Renal pelvis (tissue), 4 donors: ENCODE measurements around the gene ITSN2. TPM values are rescaled to one million over a fixed set of nuclear protein-coding genes. Genes with fewer than 3 reads are reported as not detected.

ENCODE experiments used
- DNase-seq: peaks from one replicate; pipeline ENCODE4 v3.0.0-alpha.2; 2013
- polyA plus RNA-seq, 3 donors: library from polyadenylated mRNA; unstranded; fragments of 120-200 nt; gene quantifications; one replicate each; pipeline ENCODE4 v1.2.1, GENCODE V29; 2013; ENCODE audit not compliant: insufficient read length in 3 of 3

ITSN2 gene
- polyA plus RNA-seq, 3 donors, result 23.6 to 33.4 (median 25.0) TPM

DNA sequence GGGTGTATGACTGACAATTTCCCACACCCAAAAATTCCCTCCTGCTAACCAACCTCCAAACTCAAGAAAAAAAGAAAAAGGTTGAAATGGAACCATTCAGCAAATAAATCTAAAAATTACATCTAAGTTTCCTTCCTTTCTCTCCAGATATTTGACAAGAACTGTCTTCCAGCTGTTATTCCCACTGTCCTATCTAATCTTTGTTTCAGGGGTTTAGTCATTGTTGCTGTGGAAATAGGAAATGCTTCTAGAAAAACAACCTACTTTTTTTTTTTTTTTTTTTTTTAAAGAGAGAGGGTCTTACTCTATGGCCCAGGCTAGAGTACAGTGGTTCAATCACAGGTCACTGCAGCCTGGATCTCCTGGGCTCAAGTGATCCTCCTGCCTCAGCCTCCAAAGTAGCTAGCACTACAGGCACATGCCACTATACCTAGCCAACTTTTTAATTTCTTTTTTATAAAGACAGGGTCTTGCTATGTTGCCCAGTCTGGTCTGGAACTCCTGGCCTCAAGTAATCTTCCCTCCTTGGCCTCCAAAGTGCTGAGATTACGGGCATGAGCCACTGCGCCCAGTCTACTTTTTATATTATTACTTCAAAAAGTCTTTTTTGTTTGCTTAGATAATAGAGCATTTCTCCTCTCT, 88.1 kb downstream of the ITSN2 start:
- no peak for DNase-seq

DNA sequence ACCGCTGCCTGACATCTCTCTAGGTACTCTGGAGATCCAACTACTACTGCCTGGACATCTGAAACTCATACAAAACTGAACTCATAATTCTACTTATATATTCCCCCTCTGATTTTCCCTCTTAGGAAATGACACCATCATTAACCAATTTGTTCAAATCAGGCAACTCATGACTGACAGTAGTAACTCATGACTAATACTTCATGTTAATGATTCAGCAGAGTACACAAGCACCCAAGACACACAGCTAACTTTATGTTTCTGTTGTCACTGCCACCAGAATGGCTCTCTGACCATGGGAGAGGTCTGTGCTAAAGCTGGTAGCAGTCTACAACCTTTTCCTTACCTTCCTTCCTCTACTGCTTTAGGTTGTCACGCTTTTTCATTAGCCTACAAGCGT, 91.1 kb downstream of the ITSN2 start:
- DNase-seq, result no peak

DNA sequence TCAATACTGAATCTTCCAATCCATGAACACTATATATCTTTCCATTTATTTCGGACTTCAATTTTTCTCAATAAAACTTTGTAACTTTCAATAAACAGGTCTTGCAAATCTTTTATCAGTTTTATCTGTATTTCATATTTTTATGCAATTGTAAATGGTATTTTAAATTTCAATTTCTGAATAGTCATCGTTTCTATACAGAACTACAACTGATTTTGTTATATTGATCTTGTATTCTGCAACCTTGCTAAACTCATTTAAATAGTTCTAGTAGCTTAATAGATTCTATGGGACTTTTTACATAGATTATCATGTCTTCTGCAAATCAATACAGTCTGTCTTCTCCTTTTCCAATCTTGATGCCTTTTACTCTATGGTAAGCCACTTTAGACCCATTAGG, 95.1 kb downstream of the ITSN2 start:
- no peak for DNase-seq

DNA sequence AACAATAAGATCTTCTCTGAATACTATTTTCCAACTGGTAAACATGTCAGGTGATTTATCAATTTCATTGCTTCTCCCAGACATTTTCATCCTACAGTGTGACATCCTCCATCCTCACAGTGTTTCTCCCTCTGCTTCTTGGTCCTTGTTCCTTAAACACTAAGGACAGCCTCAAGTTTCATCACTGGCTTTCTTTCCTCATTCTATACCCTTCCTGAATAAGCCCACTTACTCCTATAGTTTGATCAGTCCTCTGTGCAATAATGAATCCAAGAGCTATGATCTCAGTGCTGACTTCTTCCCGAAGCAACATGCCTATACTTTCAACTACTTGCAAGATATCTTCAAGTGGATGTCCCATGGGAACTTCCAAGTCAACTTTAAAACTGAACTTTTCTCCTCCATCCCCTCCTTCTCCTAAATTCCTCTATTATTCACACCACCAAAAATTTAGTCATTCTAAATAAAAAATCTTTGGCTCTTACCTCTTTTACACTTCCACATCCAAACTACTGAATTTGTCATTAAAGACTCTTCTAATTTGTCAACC, 97.8 kb downstream of the ITSN2 start:
- no peak for DNase-seq

DNA sequence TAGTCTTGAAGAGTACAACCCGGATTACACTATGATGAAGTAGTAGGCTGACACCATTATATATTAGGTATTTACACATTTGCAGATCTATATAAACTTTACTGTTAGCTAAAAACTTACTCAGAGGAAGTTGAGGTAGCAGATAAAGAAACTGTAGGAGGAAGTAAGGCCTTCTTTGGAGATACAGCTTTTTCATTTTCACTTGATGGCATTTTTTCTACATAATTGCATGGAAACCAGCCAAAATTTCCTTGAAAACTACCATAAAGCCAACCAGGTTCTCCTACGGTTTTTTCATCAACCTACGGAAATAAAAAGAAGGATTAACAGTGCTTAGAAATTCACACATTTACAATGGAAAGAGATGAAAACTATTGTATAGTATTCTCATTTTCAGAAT, 98.9 kb downstream of the ITSN2 start:
- no peak for DNase-seq

DNA sequence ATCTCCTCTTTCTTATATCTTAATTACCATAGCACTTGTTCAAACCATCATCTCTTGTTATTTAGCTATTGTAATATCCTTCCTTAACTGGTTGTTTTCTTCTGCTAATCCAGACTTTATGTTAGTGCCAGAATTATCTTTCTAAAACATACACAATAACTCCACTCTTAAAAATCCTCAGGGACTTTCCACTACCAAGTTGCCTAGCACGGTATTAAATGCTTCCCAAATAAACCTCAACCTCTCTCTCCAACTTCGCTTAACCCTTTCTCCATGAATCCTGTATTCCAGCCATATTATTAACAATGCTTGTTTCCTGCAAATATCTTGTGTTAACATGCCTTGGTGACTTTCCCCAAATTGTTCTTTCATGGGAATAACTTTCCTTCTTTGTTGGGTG, 101.0 kb downstream of the ITSN2 start:
- DNase-seq, result no peak

DNA sequence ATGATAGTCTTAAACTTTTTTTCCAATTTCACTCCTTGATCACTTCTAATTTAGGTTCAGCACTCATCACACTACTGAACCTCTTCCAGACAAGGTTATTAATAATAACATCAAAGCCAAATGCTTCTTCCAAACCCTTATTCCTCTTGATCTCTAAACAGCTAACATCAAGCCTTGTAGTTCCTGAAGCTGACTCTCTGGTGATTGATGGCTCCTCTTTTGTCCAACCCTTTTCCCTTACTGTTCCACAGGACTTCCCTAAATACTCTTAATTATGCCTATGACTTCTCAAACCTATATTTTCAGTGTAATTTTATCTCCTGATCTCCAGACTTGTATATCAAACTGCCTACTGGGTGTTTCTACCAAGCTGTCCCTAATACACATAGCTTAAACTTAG, 101.6 kb downstream of the ITSN2 start:
- DNase-seq, result no peak

DNA sequence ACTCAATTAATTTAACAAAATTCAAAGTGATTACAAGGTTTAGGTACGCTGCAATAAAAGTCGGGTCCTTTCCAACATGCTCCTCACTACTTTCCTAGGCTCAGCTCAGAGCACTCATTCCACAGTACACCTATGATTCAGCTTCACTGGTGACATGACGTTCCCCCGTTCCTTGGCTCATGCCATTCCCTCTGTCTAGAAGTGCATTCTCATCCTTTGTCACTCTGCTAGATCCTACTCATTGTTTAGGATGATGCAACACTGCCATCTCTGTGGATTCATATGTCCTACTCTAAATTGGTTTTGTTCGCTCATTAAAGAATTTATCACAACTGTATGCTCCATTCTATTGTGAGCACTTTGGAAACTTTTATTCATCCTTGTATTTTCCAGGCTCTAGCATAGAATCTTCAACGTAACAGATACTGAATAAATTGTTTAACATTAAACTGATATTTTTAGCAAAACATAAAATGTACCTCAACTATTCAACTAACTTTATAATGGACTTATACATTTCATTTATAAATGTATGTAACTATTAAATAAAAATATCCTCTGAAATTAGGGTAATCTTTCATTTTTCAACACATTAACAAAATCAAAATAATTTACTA, 106.9 kb downstream of the ITSN2 start:
- no peak for DNase-seq

DNA sequence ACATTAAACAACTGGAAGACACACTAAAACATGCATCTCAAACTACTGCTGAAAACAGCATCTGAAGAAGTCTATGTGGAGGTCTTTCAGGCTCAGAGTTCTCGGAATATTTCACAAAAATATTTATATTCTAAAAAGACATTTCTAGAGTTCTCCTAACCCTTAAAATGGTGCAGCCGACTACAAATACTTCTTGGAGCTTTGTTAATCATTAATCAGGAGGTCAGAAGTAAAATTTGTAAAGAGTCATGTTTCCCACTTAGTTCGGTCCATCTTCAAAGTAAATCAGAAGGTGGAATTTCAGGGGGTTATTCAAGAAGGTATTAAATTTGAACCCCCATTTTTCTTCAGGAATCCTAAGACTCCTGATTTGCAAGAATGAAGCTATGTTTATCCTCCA, 112.7 kb downstream of the ITSN2 start:
- no peak for DNase-seq

DNA sequence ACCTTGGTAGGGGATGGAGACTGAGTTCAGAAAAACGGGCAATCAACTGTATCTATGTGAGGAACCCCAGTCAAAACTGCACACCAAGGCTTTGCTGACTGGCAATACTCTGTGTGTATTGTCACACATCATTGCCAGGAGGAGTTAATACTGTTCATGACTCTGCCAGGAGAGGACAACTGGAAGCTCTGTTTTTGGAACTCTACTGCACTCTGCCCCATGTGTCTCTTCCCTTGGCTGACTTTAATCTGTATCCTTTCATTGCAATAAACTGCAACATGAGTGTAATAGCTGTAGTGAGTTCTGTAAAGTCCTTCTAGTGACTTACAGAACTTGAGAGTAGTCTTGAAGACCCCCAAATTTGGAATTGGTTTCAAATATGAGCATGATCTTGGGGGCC, 113.2 kb downstream of the ITSN2 start:
- no peak for DNase-seq

DNA sequence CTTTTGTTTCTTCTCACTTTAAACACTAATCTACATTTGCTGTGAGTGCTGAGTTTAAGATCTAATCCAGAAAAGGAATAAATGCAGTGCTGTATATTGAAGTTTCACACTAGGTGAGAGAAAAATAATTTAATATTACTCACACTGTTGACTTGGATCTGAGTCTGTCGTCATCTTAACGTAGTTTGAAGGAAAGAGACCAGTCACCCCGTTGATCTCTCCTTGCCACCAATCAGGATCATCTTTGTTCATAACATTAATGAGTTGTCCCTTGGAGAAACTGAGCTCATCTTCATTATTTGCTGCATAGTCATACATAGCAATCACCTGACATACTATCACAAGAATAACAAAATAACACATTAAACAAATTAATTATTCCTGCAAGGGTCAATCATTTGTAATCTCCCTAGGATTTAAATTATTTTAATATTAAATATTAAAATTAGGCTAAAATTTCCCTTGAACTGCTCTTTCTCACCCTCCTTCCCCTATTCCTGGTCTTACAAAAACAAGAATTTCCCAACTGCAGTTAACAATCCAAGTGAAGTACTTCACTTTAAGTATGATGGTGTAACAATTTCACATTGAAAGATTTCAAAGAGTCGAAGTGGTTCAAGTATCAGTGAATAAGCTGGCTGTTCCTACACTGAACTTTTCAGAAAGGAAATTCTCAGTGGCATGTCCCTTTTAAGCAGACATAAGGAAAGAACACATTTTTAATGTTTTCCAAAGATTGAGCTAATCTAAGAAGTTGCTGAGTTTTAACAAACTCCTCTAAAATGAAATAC, 114.2 kb downstream of the ITSN2 start:
- DNase-seq, result no peak

DNA sequence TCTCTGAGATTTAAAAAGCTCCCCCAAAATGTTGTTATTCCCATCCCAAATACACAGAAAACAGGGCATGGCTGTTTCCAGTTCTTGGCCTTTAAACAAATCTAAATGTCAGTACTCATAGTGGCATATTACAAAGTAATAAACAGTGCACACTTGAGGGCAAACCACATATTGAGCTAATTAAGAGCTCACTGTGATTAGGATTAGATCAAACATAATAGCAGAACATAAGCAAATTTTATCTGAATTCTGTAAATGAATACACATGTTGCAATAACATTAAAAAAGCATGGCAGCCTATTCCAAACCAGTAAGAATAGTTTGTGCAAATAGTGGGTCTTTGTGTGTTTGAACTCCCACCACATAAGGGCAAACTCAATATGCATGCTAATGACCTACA, 118.8 kb downstream of the ITSN2 start:
- no peak for DNase-seq

DNA sequence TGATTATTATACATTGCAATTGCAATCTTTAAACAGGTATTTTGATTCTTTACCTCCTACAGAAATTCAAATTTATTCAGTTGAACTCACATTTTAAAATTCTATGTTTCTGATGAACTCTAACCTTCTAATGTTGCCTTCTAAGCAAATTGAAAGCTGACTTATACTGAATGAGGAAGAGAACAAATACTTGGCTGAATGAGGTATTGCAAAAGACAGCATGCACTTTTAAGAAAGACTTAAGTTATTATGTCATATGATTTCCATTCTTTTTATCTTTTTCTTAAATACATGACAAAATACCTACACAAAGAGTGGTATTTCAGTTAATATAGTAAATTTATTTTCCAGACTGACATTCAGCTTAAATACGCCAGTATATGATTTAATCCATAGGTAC, 120.8 kb downstream of the ITSN2 start:
- DNase-seq, result no peak

DNA sequence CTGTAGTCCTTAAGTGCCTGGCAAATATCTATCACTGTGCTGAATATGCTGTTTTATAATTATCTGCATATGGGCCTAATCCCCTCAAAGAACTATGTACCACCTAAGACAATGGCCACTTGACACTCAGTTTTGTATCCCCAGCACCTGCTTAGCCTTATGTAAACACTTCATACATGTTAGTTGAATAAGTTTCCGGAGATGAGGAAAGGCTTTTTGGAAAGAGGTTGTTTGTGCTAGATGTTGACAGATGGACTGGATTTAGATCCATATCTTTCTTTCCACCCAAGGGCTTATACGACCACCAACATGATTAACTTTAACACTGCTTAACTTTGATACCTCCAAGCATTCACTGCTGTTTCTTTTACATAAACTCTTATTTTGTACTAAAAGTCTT, 122.2 kb downstream of the ITSN2 start:
- DNase-seq, result no peak

DNA sequence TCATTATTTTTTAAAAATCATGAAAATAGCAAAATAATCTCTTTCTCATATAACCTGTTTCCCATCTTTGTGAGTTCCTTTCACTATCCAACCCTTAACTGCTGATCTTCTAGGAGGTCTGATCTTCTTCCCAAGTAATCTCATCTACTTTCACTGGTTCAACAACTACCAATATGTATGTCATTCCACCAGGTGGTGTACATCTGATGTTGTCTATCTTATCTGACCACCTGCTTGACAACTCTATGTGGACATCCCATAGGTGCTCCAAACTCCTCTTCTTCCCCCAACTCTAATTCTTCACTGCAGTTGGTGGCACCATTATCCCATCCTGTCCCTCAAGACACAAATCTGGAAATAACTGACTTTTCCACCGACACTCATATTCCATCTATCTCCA, 123.0 kb downstream of the ITSN2 start:
- no peak for DNase-seq

DNA sequence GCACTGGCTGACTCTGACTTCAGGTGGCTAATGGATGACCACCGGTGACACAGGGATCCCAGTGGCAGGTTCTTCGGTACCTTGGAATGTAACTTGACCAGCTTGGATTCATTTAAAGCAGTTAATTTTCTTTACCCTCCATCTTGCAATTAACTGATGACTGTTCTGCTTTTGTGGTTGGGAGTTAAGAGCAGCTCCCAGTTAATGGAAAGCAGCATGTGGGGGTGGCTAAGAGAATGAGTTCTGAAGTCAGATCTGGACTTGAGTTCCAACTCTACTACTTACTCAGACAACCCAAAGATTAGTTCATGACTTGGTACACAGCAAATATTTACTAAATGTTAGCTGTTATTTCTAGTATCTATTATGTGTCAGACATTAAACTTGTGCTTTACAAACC, 127.0 kb downstream of the ITSN2 start:
- no peak for DNase-seq

DNA sequence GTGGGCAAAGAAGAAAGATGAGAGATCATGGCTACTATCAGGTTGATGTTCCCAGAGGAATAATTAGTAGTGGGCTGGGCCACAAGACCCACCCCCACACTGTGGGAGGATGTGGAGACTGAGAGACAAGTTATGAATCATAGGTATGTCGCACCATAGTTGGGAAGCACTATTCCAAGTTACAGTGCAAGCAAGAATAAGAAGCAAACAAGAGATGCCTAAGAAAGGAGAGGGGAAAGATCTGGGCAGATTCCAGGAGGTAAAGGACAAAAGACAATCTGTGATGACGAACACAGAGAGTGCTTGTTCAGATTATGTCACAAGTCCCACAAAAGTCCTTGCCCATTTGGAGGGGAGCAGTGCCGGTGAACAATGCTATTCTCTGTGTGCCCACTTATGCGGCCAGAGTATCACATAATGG, 128.9 kb downstream of the ITSN2 start:
- DNase-seq, result no peak

DNA sequence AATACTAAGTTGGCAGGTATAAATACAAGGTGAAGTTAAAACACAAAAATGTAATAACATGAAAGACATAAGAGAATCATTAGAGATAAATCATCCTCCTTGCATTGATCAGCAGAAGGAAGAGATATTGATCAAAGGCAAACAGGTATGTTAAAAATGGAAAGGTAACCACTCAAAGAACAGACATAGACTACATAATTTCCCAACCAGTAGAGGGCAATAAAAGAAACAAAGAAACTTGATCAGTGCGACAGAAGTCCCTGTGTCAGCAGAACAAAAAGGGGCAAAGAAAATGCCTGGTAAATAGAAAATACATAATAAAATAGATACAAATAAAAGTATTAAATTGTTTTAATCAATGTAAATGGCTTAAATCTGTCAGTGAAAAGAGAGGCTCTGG, 131.9 kb downstream of the ITSN2 start:
- DNase-seq, result no peak

DNA sequence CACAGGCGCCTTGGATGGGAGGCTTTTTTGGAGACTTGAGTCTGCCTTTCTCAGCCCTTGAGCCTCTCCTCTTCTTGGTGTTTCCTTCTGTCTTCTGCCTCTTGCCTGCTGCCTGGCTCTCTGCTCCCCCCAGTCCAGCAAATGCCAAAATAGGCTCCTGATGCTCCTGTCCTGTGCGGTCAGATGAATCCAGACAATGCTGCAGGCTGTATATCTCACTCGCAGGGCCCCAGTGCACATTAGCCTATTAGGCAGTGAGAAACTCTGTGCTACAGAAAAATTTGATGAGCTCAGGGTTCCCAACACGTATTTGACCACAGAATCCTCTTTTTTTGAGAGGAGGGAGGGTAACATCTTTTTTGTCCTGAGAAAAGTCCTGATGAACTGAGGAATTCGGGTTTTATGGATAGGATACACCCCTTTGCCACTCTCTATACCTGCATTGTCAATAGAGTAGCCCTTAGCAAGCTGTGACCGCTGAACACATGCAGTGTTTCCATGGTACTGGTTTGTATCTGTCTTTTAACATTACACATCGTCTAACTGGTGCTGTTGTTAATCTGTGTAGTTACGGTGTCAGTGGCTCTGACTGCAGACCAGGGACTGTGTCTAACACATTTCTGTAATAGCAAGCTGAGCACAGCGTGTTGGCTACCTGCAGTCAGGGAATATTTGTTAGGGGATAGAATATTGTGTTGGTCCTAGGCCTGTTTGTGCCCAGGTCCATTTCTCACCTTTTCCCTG, 134.7 kb downstream of the ITSN2 start:
- DNase-seq, result no peak

DNA sequence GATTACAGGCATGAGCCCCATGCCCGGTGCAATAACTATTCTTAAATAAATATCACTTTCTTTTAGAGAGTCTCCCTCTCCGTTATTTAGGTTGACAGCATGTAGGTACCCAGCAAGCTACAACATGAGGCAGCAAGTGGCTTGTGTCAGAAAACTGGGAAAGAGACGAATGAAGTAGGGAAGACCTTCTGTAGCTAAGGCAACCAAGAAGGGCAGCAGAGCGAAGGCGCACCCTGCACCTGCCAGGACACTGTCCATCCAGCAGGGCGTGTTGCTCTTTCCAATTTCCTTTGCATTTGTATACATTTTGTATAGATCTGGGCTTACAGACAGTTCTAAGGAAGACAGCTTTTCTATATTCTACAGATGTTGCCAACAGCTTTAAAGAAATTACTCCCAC, 137.4 kb downstream of the ITSN2 start:
- no peak for DNase-seq

DNA sequence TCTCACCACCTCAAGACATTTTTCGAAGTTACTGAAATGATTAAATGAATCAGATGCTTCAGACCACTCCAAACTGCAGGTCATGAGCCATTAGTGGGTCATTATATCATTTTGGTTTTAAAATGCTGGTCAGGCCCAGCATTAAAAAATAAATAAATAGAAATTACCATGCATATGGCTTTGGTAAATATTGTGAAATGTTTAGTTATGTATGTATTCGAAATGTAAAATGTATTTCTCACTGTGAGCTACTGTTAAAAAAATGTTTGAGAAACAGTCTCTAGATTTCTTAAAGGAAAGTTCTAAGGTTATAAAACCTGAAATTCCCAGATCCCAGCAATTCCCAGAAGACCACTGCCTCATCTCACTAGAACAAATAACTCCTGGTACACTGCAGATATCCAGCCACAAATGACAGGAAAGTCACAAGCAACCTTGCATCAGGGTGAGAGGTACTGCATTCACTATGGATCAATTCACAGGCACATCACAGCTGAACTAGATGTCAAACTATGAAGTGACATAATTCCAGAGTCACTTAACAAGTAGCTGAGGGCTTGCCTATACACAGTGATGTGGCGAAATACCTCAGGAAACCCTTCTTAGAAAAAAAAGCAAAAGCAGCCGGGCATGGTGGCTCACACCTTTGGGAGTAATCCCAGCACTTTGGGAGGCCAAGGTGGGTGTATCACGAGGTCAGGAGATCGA, 138.8 kb downstream of the ITSN2 start:
- no peak for DNase-seq
